HCT116 (cell line): ENCODE results near the gene CCDC106.

ENCODE experiments used
- CEBPB ChIP-seq: IDR thresholded peaks from 2 replicates; pipeline ENCODE4 v1.6.1; 2012; ENCODE audit warnings: low read depth
- EGR1 ChIP-seq: IDR thresholded peaks from 2 replicates; pipeline ENCODE4 v1.6.1; 2012; ENCODE audit warnings: low read depth
- ELF1 ChIP-seq: IDR thresholded peaks from 2 replicates; pipeline ENCODE4 v1.6.1; 2012; ENCODE audit warnings: low read depth, borderline replicate concordance
- EZH2phosphoT487 ChIP-seq: fragments of 200-600 bp; IDR thresholded peaks from 2 replicates; pipeline ENCODE4 v1.6.1; 2018; ENCODE audit warnings: antibody characterized with exemption, borderline replicate concordance
- JUND ChIP-seq: IDR thresholded peaks from 2 replicates; pipeline ENCODE4 v1.6.1; 2012
- POLR2A ChIP-seq: IDR thresholded peaks from 2 replicates; pipeline ENCODE4 v1.7.0; 2011; ENCODE audit warnings: borderline replicate concordance; ENCODE audit not compliant: insufficient read depth, insufficient read length; ENCODE audit errors: extremely low read depth
- POLR2AphosphoS5 ChIP-seq: IDR thresholded peaks from 2 replicates; pipeline ENCODE4 v1.6.1; 2011; ENCODE audit warnings: mild to moderate bottlenecking, low read depth, low read length, moderate library complexity
- RAD21 ChIP-seq: IDR thresholded peaks from 2 replicates; pipeline ENCODE4 v1.6.1; 2012; ENCODE audit warnings: low read depth, mild to moderate bottlenecking
- SIN3A ChIP-seq: IDR thresholded peaks from 2 replicates; pipeline ENCODE4 v1.6.1; 2012; ENCODE audit warnings: low read depth
- TF ChIP-seq, protein P1 (sequence below), 3 experiments: fragments of 200-600 bp in 1 of 3; sonication (generic) in 1 of 3; IDR thresholded peaks in 2 of 3; conservative IDR thresholded peaks in 1 of 3; 2 replicates each; pipeline ENCODE4 v1.5.1; 2012 to 2017; ENCODE audit warnings: low read depth in 2 of 3, low read length in 2 of 3, antibody characterized with exemption in 1 of 3, borderline replicate concordance in 1 of 3, control low read depth in 1 of 3, mild to moderate bottlenecking in 1 of 3, mixed read lengths in 1 of 3, mixed run types in 1 of 3, moderate library complexity in 1 of 3; ENCODE audit not compliant: insufficient read depth in 1 of 3
- TF ChIP-seq, protein P2 (sequence below): IDR thresholded peaks from 2 replicates; pipeline ENCODE4 v1.6.1; 2012
- TF ChIP-seq, protein P3 (sequence below): IDR thresholded peaks from 2 replicates; pipeline ENCODE4 v1.6.1; 2012; ENCODE audit warnings: low read depth
- TF ChIP-seq, protein P4 (sequence below): IDR thresholded peaks from 2 replicates; pipeline ENCODE4 v1.6.1; 2012

DNA sequence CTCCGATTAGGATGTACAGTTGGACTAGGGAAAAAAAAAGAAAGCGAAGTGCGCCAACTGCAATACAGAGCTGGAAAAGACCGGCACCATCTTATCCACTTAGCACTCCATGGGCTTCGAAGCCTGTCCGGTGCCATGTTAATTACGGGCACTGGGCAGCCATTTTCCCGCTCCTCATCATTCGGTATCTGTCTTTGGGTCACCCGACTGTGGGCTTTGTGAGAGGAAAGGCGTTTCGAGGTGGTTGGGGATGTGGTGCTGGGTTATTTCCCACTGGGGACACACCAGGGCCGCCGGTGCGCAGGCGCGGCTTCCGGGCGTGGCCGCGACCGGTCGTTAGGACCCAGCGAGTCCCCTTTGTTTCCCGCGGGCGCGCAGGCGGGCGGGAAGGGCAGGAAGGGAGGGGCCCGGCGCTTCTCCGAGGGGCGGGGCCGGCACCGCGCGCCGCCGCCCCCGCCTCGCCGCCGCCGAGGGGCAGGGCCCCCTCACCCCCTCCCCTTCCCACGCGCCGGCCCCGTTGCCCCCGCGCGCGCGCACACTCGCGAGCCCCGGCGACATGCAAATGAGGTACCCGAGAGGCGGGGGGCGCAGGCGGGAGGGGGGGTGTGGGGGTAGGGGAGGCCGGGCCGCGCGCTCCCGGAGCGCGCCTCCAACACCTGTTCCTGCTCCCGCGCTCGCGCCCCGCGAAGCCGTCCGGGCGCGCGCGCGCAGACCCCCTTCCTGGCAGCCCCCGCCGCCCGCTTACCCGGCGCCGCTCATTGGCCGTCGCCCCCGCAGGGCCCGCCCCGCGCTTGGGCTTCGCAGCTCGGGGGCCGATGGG is 48.0 kb upstream of the CCDC106 start, which contains the start of gene ZNF524:
- TF ChIP-seq POLR2A (peak; percentile 50), POLR2AphosphoS5 (peak; percentile 44; the same call in 1 of the 2 replicates), SIN3A (0 out of 2 replicates have a peak, but pooled peaks have one; percentile 34), JUND (no peak), ELF1 (no peak; the same call in 1 of the 2 replicates), CEBPB (no peak), RAD21 (no peak), EZH2phosphoT487 (no peak), EGR1 (peak; percentile 90)
- TF ChIP-seq, protein P1, sequence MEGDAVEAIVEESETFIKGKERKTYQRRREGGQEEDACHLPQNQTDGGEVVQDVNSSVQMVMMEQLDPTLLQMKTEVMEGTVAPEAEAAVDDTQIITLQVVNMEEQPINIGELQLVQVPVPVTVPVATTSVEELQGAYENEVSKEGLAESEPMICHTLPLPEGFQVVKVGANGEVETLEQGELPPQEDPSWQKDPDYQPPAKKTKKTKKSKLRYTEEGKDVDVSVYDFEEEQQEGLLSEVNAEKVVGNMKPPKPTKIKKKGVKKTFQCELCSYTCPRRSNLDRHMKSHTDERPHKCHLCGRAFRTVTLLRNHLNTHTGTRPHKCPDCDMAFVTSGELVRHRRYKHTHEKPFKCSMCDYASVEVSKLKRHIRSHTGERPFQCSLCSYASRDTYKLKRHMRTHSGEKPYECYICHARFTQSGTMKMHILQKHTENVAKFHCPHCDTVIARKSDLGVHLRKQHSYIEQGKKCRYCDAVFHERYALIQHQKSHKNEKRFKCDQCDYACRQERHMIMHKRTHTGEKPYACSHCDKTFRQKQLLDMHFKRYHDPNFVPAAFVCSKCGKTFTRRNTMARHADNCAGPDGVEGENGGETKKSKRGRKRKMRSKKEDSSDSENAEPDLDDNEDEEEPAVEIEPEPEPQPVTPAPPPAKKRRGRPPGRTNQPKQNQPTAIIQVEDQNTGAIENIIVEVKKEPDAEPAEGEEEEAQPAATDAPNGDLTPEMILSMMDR (IDR thresholded peaks at IDR 0.05 in 2 of 3, conservative IDR thresholded peaks at IDR 0.05 in 1 of 3; ENCODE audit: borderline replicate concordance in 1 of 3, insufficient read depth in 1 of 3, low read depth in 2 of 3, low read length in 2 of 3): no peak
- TF ChIP-seq, protein P2, sequence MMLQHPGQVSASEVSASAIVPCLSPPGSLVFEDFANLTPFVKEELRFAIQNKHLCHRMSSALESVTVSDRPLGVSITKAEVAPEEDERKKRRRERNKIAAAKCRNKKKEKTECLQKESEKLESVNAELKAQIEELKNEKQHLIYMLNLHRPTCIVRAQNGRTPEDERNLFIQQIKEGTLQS: no peak
- TF ChIP-seq, protein P3, sequence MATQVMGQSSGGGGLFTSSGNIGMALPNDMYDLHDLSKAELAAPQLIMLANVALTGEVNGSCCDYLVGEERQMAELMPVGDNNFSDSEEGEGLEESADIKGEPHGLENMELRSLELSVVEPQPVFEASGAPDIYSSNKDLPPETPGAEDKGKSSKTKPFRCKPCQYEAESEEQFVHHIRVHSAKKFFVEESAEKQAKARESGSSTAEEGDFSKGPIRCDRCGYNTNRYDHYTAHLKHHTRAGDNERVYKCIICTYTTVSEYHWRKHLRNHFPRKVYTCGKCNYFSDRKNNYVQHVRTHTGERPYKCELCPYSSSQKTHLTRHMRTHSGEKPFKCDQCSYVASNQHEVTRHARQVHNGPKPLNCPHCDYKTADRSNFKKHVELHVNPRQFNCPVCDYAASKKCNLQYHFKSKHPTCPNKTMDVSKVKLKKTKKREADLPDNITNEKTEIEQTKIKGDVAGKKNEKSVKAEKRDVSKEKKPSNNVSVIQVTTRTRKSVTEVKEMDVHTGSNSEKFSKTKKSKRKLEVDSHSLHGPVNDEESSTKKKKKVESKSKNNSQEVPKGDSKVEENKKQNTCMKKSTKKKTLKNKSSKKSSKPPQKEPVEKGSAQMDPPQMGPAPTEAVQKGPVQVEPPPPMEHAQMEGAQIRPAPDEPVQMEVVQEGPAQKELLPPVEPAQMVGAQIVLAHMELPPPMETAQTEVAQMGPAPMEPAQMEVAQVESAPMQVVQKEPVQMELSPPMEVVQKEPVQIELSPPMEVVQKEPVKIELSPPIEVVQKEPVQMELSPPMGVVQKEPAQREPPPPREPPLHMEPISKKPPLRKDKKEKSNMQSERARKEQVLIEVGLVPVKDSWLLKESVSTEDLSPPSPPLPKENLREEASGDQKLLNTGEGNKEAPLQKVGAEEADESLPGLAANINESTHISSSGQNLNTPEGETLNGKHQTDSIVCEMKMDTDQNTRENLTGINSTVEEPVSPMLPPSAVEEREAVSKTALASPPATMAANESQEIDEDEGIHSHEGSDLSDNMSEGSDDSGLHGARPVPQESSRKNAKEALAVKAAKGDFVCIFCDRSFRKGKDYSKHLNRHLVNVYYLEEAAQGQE: no peak
- TF ChIP-seq, protein P4, sequence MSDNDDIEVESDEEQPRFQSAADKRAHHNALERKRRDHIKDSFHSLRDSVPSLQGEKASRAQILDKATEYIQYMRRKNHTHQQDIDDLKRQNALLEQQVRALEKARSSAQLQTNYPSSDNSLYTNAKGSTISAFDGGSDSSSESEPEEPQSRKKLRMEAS: peak; percentile 72; the same call in 1 of the 2 replicates
